Liver (tissue), 9 donors: ENCODE results near the gene SYTL3. TPM values are rescaled to one million over a fixed set of nuclear protein-coding genes. Genes with fewer than 3 reads are reported as not detected.

Experiments
- DNase-seq: peaks from one replicate; pipeline ENCODE4 v3.0.0-alpha.2; 2017; ENCODE audit warnings: low spot score
- H3K27ac ChIP-seq, 2 donors: one replicate each; pipeline ENCODE4 v1.7.0; 2013; ENCODE audit warnings: inconsistent platforms in 2 of 2, low read length in 2 of 2, control low read depth in 1 of 2, low read depth in 1 of 2, mild to moderate bottlenecking in 1 of 2
- H3K27me3 ChIP-seq, 4 donors: one replicate each; pipeline versions ENCODE4 v1.6.1 to v1.7.0; 2013; ENCODE audit warnings: low read length in 3 of 4, inconsistent platforms in 1 of 4, mild to moderate bottlenecking in 1 of 4, moderate library complexity in 1 of 4; ENCODE audit not compliant: control insufficient read depth in 4 of 4, insufficient read depth in 4 of 4
- H3K36me3 ChIP-seq, 4 donors: one replicate each; pipeline versions ENCODE4 v1.6.1 to v1.7.0; 2013; ENCODE audit warnings: low read length in 3 of 4, mild to moderate bottlenecking in 3 of 4, low read depth in 1 of 4, moderate library complexity in 1 of 4; ENCODE audit not compliant: control insufficient read depth in 4 of 4, insufficient read depth in 3 of 4
- H3K4me1 ChIP-seq, 4 donors: one replicate each; pipeline versions ENCODE4 v1.6.1 to v1.7.0; 2013; ENCODE audit warnings: low read length in 3 of 4, mild to moderate bottlenecking in 3 of 4, moderate library complexity in 1 of 4; ENCODE audit not compliant: control insufficient read depth in 4 of 4, insufficient read depth in 4 of 4
- H3K4me3 ChIP-seq, 3 donors: one replicate each; pipeline versions ENCODE4 v1.6.1 to v1.7.0; 2013; ENCODE audit warnings: low read length in 3 of 3, control low read depth in 1 of 3, low read depth in 1 of 3, mild to moderate bottlenecking in 1 of 3
- H3K9ac ChIP-seq, 2 donors: one replicate each; pipeline ENCODE4 v1.7.0; 2013; ENCODE audit warnings: low read length in 2 of 2, mild to moderate bottlenecking in 2 of 2, moderate library complexity in 2 of 2, control low read depth in 1 of 2, low read depth in 1 of 2
- H3K9me3 ChIP-seq, 4 donors: one replicate each; pipeline versions ENCODE4 v1.6.1 to v1.7.0; 2013; ENCODE audit warnings: low read length in 3 of 4; ENCODE audit not compliant: control insufficient read depth in 4 of 4
- EGR1 ChIP-seq, 2 donors: IDR thresholded peaks; 2 replicates each; pipeline ENCODE4 v1.6.1; 2016 to 2018; ENCODE audit warnings: antibody characterized with exemption in 2 of 2, low read depth in 2 of 2
- FOXA1 ChIP-seq: IDR thresholded peaks from 2 replicates; pipeline ENCODE4 v1.6.1; 2016; ENCODE audit warnings: antibody characterized with exemption
- FOXA2 ChIP-seq: IDR thresholded peaks from 2 replicates; pipeline ENCODE4 v1.6.1; 2016; ENCODE audit warnings: antibody characterized with exemption
- GABPA ChIP-seq, 2 donors: IDR thresholded peaks in 1 of 2; conservative IDR thresholded peaks in 1 of 2; 2 replicates each; pipeline ENCODE4 v1.6.1; 2016; ENCODE audit warnings: antibody characterized with exemption in 2 of 2, mild to moderate bottlenecking in 1 of 2, moderate library complexity in 1 of 2
- HNF4A ChIP-seq, 2 donors: conservative IDR thresholded peaks; 2 replicates each; pipeline ENCODE4 v1.6.1; 2016; ENCODE audit warnings: antibody characterized with exemption in 2 of 2, mild to moderate bottlenecking in 2 of 2
- HNF4G ChIP-seq: IDR thresholded peaks from 2 replicates; pipeline ENCODE4 v1.6.1; 2016; ENCODE audit warnings: antibody characterized with exemption
- JUND ChIP-seq, 2 donors: IDR thresholded peaks; 2 replicates each; pipeline ENCODE4 v1.6.1; 2016; ENCODE audit warnings: antibody characterized with exemption in 2 of 2
- NR2F2 ChIP-seq: IDR thresholded peaks from 2 replicates; pipeline ENCODE4 v1.6.1; 2016; ENCODE audit warnings: antibody characterized with exemption
- RAD21 ChIP-seq, 2 donors: IDR thresholded peaks; 2 replicates each; pipeline ENCODE4 v1.6.1; 2016; ENCODE audit warnings: antibody characterized with exemption in 2 of 2, mild to moderate bottlenecking in 2 of 2
- REST ChIP-seq: IDR thresholded peaks from 2 replicates; pipeline ENCODE4 v1.6.1; 2016; ENCODE audit warnings: antibody characterized with exemption, mild to moderate bottlenecking
- RXRA ChIP-seq, 2 donors: IDR thresholded peaks; 2 replicates each; pipeline ENCODE4 v1.6.1; 2017 to 2018; ENCODE audit warnings: antibody characterized with exemption in 2 of 2, mild to moderate bottlenecking in 1 of 2
- TAF1 ChIP-seq: conservative IDR thresholded peaks from 2 replicates; pipeline ENCODE4 v1.6.1; 2016; ENCODE audit warnings: antibody characterized with exemption, mild to moderate bottlenecking
- YY1 ChIP-seq: IDR thresholded peaks from 2 replicates; pipeline ENCODE4 v1.6.1; 2016; ENCODE audit warnings: antibody characterized with exemption, mild to moderate bottlenecking
- ZBTB33 ChIP-seq: IDR thresholded peaks from 2 replicates; pipeline ENCODE4 v1.6.1; 2016; ENCODE audit warnings: antibody characterized with exemption
- WGBS: extraction: QIAGEN DNeasy Blood & Tissue Kit; methylation state at CpG from one replicate; pipeline ENCODE4 v1.1.7; 2013; 5-methylcytosine and 5-hydroxymethylcytosine counted together
- polyA plus RNA-seq, 2 donors: library from polyadenylated mRNA; stranded (reverse) in 1 of 2; unstranded in 1 of 2; fragments of 200-250 nt in 1 of 2; fragments of >200 nt in 1 of 2; fragmentation: Nextera tagmentation in 1 of 2; extraction: Ambion mirVana in 1 of 2; gene quantifications; one replicate each; pipeline versions ENCODE4 v1.2.1 to v1.2.3, GENCODE V29; 2013 to 2015
- total RNA-seq, 2 donors: library from RNA; depleted of rRNA; stranded (reverse); fragments of >200 nt; gene quantifications; one replicate each; pipeline ENCODE4 v1.2.3, GENCODE V29; 2014
- TF ChIP-seq, protein P1 (sequence below): fragments of 150-350 bp; IDR thresholded peaks from 2 replicates; pipeline ENCODE4 v1.5.1; 2017; ENCODE audit warnings: improper control_type of control experiment, low read depth, low read length; ENCODE audit not compliant: missing input control
- TF ChIP-seq, protein P2 (sequence below): IDR thresholded peaks from 2 replicates; pipeline ENCODE4 v1.6.1; 2016; ENCODE audit warnings: antibody characterized with exemption
- donor health status: healthy.
- donor health status: healthy.
- donor health status: healthy.
- donor health status: healthy.
- donor health status: healthy.

The SYTL3 gene
- total and polyA plus RNA-seq, 4 donors: 0.28 to 1.7 (median 0.51) TPM

GRCh38 chr6:158793432-158793831 lies 143.6 kb downstream of the SYTL3 start:
- no peaks in the 10 kb centered on the region for H3K9me3 ChIP-seq
- 50% methylated on average over 1 of the region's 1 CpG for WGBS
- no peak overlapping the region for H3K4me3 ChIP-seq
- no peaks in the 10 kb centered on the region for H3K36me3 ChIP-seq
- TF ChIP-seq NR2F2: no peak
- peak; percentile 69 to 78 for TF ChIP-seq RAD21 (IDR thresholded peaks at IDR 0.05)
- TF ChIP-seq, protein P1, sequence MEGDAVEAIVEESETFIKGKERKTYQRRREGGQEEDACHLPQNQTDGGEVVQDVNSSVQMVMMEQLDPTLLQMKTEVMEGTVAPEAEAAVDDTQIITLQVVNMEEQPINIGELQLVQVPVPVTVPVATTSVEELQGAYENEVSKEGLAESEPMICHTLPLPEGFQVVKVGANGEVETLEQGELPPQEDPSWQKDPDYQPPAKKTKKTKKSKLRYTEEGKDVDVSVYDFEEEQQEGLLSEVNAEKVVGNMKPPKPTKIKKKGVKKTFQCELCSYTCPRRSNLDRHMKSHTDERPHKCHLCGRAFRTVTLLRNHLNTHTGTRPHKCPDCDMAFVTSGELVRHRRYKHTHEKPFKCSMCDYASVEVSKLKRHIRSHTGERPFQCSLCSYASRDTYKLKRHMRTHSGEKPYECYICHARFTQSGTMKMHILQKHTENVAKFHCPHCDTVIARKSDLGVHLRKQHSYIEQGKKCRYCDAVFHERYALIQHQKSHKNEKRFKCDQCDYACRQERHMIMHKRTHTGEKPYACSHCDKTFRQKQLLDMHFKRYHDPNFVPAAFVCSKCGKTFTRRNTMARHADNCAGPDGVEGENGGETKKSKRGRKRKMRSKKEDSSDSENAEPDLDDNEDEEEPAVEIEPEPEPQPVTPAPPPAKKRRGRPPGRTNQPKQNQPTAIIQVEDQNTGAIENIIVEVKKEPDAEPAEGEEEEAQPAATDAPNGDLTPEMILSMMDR: peak; percentile 33
- no peak overlapping the region for H3K27ac ChIP-seq
- no peak overlapping the region for H3K9ac ChIP-seq
- no peaks in the 10 kb centered on the region for H3K27me3 ChIP-seq
- H3K4me1 ChIP-seq: peaks cover 0 to 29% (median 13%) of the 10 kb centered on the region in 4 donors
- DNase-seq: no peak

- DNase-seq: no peak
- no peaks in the 10 kb centered on the region for H3K9me3 ChIP-seq
- H3K9ac ChIP-seq: no peak overlapping the region
- no peak overlapping the region for H3K27ac ChIP-seq
- TF ChIP-seq HNF4A (conservative IDR thresholded peaks at IDR 0.05) (no peak), EGR1 (IDR thresholded peaks at IDR 0.05; ENCODE audit: low read depth in 2 of 2) (no peak)
- 89% methylated on average over 5 of the region's 5 CpGs for WGBS
- H3K27me3 ChIP-seq: no peaks in the 10 kb centered on the region
- H3K36me3 ChIP-seq: no peaks in the 10 kb centered on the region
- H3K4me1 ChIP-seq: peaks cover 9 to 35% (median 24%) of the 10 kb centered on the region in 4 donors
- no peak overlapping the region for H3K4me3 ChIP-seq
Observed at GRCh38 chr6:158795516-158795915, 145.7 kb downstream of the SYTL3 start.

DNA sequence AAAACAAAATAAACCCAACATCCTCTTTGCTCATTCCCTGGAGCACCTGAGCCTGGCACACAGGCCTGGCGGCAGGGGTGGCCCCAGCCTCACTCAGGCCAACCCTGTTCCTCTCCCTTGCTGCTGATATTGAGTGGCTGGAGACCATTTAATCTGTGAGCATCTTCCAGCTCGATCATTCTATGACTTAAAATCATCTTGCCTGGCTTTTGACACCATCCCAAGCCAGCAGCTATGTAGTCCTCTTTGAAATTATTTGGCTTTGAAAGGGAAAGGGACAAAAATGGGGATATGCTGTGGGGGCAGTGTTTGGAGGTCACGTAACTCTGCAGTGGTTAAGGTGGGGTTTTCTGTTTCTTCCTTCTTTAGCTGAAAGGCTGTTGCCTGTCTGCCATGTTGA lies 146.5 kb downstream of the SYTL3 start:
- H3K27me3 ChIP-seq: no peaks in the 10 kb centered on the region
- H3K4me3 ChIP-seq: no peak overlapping the region
- H3K27ac ChIP-seq: no peak overlapping the region
- TF ChIP-seq GABPA (IDR thresholded peaks at IDR 0.05 in 1 of 2, conservative IDR thresholded peaks at IDR 0.05 in 1 of 2) (no peak), FOXA2 (no peak), RAD21 (IDR thresholded peaks at IDR 0.05) (no peak), TAF1 (no peak), FOXA1 (no peak), ZBTB33 (no peak), RXRA (IDR thresholded peaks at IDR 0.05) (no peak), YY1 (no peak), EGR1 (IDR thresholded peaks at IDR 0.05; ENCODE audit: low read depth in 2 of 2) (no peak), HNF4A (conservative IDR thresholded peaks at IDR 0.05) (no peak), HNF4G (no peak), JUND (IDR thresholded peaks at IDR 0.05) (no peak), REST (no peak)
- TF ChIP-seq, protein P2, sequence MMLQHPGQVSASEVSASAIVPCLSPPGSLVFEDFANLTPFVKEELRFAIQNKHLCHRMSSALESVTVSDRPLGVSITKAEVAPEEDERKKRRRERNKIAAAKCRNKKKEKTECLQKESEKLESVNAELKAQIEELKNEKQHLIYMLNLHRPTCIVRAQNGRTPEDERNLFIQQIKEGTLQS: no peak
- TF ChIP-seq, protein P1: no peak
- no peak overlapping the region for H3K9ac ChIP-seq
- 97% methylated on average over 3 of the region's 3 CpGs for WGBS
- no peaks in the 10 kb centered on the region for H3K9me3 ChIP-seq
- H3K36me3 ChIP-seq: no peaks in the 10 kb centered on the region
- H3K4me1 ChIP-seq: peaks cover 9 to 43% (median 25%) of the 10 kb centered on the region in 4 donors
- no peak for DNase-seq
